NCI-H2196 treated with DMSO at 0.1 percent for 48 hours (cell line): ENCODE measurements around the gene NRCAM.

ENCODE experiments used
- DNase-seq: peaks from one replicate; lab custom pipeline; 2025; ENCODE audit not compliant: unreplicated experiment; lab: John Stamatoyannopoulos, UW

NRCAM gene

GRCh38 chr7:108459922-108460551, 3.8 kb upstream of the NRCAM start:
- peak; percentile 26 for DNase-seq

GRCh38 chr7:108457871-108458270, 1.6 kb upstream of the NRCAM start:
- no peak for DNase-seq

- no peak for DNase-seq
These were observed 757 bp upstream of the NRCAM start for GRCh38 chr7:108456845-108457540.

- no peak for DNase-seq
These were observed 662 bp downstream of the NRCAM start for GRCh38 chr7:108455551-108455997.

GRCh38 chr7:108454674-108455550, 1.3 kb downstream of the NRCAM start:
- no peak for DNase-seq

GRCh38 chr7:108454317-108454673, 1.9 kb downstream of the NRCAM start:
- DNase-seq, result no peak

- DNase-seq, result no peak
These were observed 2.9 kb downstream of the NRCAM start for GRCh38 chr7:108453320-108453719.

GRCh38 chr7:108452707-108453106, 3.5 kb downstream of the NRCAM start:
- no peak for DNase-seq

GRCh38 chr7:108451296-108451848, 4.9 kb downstream of the NRCAM start:
- DNase-seq, result no peak

- DNase-seq, result no peak
These were observed 6.1 kb downstream of the NRCAM start for GRCh38 chr7:108450160-108450559.

- no peak for DNase-seq
These were observed 6.7 kb downstream of the NRCAM start for GRCh38 chr7:108449521-108449920.

GRCh38 chr7:108448584-108449505, 7.4 kb downstream of the NRCAM start:
- DNase-seq, result no peak

- DNase-seq, result peak; percentile 92
These were observed 14.1 kb downstream of the NRCAM start for GRCh38 chr7:108442039-108442568.

GRCh38 chr7:108441392-108441955, 14.8 kb downstream of the NRCAM start:
- no peak for DNase-seq

GRCh38 chr7:108440613-108441012, 15.6 kb downstream of the NRCAM start:
- no peak for DNase-seq

GRCh38 chr7:108436906-108437305, 19.3 kb downstream of the NRCAM start:
- no peak for DNase-seq

- DNase-seq, result no peak
These were observed 22.2 kb downstream of the NRCAM start for GRCh38 chr7:108434010-108434409.

- DNase-seq, result no peak
These were observed 25.1 kb downstream of the NRCAM start for GRCh38 chr7:108431099-108431498.

GRCh38 chr7:108430664-108431063, 25.6 kb downstream of the NRCAM start:
- DNase-seq, result no peak

GRCh38 chr7:108427766-108428165, 28.5 kb downstream of the NRCAM start:
- no peak for DNase-seq
